ENCODE data around the gene HERC3.

DNA sequence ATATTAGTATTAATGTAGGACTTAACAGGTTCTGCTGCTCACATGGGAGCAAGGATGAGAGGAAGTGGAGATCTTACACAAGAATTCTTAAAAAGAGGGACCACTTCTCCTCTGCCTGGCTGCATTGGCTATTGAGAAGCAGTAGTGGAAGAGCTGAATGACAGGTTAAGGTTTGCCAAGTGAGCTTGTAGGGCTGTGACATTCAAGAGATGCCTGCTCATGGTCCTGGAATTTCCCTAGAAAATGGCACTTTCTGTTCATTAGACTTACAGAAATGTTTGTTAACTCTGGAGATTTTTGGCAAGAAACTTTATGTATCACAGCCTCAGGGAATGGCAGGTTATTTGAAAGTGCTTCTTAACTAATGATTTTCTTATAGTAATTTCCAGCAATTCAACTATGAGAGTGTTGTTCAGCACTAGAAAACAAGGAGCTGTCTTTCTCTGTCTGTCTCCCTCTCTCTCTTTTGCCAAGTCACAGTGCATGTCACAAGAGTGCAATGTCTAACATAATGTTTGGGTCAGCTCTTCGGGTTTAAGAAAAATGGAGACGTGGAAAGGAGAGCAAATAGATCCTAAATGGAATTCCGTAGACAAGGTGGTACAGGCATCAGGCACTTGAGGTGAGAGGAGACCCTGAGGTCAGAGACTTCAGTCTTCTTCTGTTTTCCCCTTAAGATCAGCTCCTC lies 113.7 kb downstream of the HERC3 start:
- TF ChIP-seq POLR2A (IDR thresholded peaks at IDR 0.05; ENCODE audit: insufficient read depth in 1 of 2, low read depth in 2 of 2, low read length in 2 of 2) (no peak), CHD2 (IDR thresholded peaks at IDR 0.05; ENCODE audit: low read depth, low read length) (no peak), KDM2A (CRISPR knock-in tag; IDR thresholded peaks at IDR 0.05; ENCODE audit: borderline replicate concordance, low read depth) (no peak), ZMAT3 (CRISPR knock-in tag; conservative IDR thresholded peaks at IDR 0.05) (no peak)
- TF ChIP-seq, protein P1, sequence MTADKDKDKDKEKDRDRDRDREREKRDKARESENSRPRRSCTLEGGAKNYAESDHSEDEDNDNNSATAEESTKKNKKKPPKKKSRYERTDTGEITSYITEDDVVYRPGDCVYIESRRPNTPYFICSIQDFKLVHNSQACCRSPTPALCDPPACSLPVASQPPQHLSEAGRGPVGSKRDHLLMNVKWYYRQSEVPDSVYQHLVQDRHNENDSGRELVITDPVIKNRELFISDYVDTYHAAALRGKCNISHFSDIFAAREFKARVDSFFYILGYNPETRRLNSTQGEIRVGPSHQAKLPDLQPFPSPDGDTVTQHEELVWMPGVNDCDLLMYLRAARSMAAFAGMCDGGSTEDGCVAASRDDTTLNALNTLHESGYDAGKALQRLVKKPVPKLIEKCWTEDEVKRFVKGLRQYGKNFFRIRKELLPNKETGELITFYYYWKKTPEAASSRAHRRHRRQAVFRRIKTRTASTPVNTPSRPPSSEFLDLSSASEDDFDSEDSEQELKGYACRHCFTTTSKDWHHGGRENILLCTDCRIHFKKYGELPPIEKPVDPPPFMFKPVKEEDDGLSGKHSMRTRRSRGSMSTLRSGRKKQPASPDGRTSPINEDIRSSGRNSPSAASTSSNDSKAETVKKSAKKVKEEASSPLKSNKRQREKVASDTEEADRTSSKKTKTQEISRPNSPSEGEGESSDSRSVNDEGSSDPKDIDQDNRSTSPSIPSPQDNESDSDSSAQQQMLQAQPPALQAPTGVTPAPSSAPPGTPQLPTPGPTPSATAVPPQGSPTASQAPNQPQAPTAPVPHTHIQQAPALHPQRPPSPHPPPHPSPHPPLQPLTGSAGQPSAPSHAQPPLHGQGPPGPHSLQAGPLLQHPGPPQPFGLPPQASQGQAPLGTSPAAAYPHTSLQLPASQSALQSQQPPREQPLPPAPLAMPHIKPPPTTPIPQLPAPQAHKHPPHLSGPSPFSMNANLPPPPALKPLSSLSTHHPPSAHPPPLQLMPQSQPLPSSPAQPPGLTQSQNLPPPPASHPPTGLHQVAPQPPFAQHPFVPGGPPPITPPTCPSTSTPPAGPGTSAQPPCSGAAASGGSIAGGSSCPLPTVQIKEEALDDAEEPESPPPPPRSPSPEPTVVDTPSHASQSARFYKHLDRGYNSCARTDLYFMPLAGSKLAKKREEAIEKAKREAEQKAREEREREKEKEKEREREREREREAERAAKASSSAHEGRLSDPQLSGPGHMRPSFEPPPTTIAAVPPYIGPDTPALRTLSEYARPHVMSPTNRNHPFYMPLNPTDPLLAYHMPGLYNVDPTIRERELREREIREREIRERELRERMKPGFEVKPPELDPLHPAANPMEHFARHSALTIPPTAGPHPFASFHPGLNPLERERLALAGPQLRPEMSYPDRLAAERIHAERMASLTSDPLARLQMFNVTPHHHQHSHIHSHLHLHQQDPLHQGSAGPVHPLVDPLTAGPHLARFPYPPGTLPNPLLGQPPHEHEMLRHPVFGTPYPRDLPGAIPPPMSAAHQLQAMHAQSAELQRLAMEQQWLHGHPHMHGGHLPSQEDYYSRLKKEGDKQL (CRISPR knock-in tag; IDR thresholded peaks at IDR 0.05; ENCODE audit: low read depth) = no peak
- TF ChIP-seq, protein P2, sequence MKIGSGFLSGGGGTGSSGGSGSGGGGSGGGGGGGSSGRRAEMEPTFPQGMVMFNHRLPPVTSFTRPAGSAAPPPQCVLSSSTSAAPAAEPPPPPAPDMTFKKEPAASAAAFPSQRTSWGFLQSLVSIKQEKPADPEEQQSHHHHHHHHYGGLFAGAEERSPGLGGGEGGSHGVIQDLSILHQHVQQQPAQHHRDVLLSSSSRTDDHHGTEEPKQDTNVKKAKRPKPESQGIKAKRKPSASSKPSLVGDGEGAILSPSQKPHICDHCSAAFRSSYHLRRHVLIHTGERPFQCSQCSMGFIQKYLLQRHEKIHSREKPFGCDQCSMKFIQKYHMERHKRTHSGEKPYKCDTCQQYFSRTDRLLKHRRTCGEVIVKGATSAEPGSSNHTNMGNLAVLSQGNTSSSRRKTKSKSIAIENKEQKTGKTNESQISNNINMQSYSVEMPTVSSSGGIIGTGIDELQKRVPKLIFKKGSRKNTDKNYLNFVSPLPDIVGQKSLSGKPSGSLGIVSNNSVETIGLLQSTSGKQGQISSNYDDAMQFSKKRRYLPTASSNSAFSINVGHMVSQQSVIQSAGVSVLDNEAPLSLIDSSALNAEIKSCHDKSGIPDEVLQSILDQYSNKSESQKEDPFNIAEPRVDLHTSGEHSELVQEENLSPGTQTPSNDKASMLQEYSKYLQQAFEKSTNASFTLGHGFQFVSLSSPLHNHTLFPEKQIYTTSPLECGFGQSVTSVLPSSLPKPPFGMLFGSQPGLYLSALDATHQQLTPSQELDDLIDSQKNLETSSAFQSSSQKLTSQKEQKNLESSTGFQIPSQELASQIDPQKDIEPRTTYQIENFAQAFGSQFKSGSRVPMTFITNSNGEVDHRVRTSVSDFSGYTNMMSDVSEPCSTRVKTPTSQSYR (CRISPR knock-in tag; IDR thresholded peaks at IDR 0.05; ENCODE audit: borderline replicate concordance) = no peak
- TF ChIP-seq, protein P3, sequence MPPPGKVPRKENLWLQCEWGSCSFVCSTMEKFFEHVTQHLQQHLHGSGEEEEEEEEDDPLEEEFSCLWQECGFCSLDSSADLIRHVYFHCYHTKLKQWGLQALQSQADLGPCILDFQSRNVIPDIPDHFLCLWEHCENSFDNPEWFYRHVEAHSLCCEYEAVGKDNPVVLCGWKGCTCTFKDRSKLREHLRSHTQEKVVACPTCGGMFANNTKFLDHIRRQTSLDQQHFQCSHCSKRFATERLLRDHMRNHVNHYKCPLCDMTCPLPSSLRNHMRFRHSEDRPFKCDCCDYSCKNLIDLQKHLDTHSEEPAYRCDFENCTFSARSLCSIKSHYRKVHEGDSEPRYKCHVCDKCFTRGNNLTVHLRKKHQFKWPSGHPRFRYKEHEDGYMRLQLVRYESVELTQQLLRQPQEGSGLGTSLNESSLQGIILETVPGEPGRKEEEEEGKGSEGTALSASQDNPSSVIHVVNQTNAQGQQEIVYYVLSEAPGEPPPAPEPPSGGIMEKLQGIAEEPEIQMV (CRISPR knock-in tag; IDR thresholded peaks at IDR 0.05; ENCODE audit: low read depth) = no peak
